ENCODE data around the gene SCRT2.

GRCh38 chr20:682123-682522 lies 6.5 kb upstream of the SCRT2 start:
- TF ChIP-seq CTCF (IDR thresholded peaks at IDR 0.05; ENCODE audit: low read depth, low read length, missing input control) (no peak), RAD21 (IDR thresholded peaks at IDR 0.05) (no peak), MAX (IDR thresholded peaks at IDR 0.05) (no peak), ZBTB33 (IDR thresholded peaks at IDR 0.05) (no peak), TAF1 (conservative IDR thresholded peaks at IDR 0.05) (no peak), REST (IDR thresholded peaks at IDR 0.05) (no peak)

Measured in liver (tissue), 3 donors.